Coronary artery (tissue), 2 donors: ENCODE measurements around the gene RAPGEF5.

ENCODE experiments used
- DNase-seq: peaks from one replicate; pipeline ENCODE4 v3.0.0-alpha.2; 2017; ENCODE audit warnings: low spot score
- H3K27ac ChIP-seq, 2 donors: fragments of 200-600 bp; sonication (generic); one replicate each; pipeline ENCODE4 v1.5.1; 2016 to 2019
- H3K4me3 ChIP-seq: fragments of 200-600 bp; sonication (generic); 2 replicates; pipeline ENCODE4 v1.5.1; 2016; ENCODE audit warnings: mild to moderate bottlenecking, moderate library complexity
- TF ChIP-seq, protein P1 (sequence below): fragments of 200-600 bp; sonication (generic); IDR thresholded peaks from one replicate; pipeline ENCODE4 v1.5.1; 2019; ENCODE audit warnings: antibody characterized with exemption

RAPGEF5 gene

DNA sequence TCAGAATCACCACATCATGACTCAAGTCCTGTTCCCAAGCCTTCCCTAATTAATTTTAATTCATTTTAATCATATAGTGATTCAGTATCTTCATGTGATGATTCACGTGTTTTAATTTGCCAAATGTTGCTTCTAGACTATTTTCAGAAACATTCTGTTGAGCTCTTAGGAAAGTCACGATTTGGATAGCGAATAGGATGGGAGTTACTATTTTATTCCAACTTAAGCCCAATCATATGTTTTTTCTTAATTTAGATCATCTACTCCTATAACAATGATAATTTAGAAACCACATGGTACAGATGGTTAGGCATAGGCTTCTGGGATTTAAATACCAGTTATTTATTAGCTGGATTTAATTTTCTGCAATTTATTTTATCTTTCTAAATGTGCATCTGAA lies 49.1 kb downstream of the RAPGEF5 start:
- Histone ChIP-seq H3K27ac (no peak overlapping the region), H3K4me3 (no peak overlapping the region)
- DNase-seq, result no peak
- TF ChIP-seq, protein P1, sequence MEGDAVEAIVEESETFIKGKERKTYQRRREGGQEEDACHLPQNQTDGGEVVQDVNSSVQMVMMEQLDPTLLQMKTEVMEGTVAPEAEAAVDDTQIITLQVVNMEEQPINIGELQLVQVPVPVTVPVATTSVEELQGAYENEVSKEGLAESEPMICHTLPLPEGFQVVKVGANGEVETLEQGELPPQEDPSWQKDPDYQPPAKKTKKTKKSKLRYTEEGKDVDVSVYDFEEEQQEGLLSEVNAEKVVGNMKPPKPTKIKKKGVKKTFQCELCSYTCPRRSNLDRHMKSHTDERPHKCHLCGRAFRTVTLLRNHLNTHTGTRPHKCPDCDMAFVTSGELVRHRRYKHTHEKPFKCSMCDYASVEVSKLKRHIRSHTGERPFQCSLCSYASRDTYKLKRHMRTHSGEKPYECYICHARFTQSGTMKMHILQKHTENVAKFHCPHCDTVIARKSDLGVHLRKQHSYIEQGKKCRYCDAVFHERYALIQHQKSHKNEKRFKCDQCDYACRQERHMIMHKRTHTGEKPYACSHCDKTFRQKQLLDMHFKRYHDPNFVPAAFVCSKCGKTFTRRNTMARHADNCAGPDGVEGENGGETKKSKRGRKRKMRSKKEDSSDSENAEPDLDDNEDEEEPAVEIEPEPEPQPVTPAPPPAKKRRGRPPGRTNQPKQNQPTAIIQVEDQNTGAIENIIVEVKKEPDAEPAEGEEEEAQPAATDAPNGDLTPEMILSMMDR, result no peak

- TF ChIP-seq, protein P1, result no peak
- no peak overlapping the region for H3K4me3 ChIP-seq
- DNase-seq, result no peak
- H3K27ac ChIP-seq, result no peak overlapping the region
Observed at GRCh38 chr7:22305706-22306105, 51.2 kb downstream of the RAPGEF5 start.

DNA sequence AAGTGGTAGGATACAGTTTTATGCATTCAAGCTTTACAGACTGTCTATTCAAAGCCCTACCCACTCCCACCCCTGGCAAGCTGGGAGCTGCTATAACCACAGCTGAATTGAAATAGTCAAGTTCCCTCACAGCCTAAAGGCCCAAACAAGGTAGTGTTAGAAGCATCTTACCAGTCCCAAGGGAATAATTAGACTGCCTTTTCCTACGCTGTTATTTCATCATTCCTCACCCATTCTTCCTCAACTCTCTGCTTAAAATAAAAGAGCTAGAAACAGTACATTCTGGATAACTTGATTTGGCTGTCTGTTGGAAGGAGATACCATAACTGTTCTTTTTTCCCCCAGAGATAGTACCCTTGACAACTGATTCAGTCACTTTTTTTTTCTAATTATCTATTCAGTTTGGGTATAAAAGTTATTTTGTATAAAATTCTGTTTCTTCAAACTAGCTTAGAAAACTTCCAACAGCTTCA lies 54.0 kb downstream of the RAPGEF5 start:
- Histone ChIP-seq H3K4me3 (no peak overlapping the region), H3K27ac (no peak overlapping the region)
- DNase-seq, result no peak
- TF ChIP-seq, protein P1, result no peak

DNA sequence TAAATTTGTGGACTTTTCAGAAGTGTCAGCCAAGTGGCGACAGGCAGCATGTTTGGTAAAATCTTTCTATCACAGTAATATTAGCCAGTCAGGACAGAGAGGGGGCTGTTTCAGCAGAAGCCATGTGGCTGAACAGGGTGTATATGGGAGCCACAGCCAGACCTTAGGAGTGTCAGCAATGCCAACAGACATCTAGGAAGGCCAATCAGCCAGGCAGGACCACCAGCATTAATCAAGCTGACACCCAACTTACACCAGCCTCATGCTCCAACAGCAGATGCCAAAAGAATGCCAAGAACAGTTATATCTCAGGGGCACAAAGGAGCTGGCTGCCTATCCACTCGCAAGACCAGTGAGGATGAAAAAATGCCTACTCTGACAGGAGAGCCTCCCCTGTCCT lies 54.8 kb downstream of the RAPGEF5 start:
- TF ChIP-seq, protein P1, result no peak
- no peak overlapping the region for H3K27ac ChIP-seq
- DNase-seq, result no peak
- no peak overlapping the region for H3K4me3 ChIP-seq

DNA sequence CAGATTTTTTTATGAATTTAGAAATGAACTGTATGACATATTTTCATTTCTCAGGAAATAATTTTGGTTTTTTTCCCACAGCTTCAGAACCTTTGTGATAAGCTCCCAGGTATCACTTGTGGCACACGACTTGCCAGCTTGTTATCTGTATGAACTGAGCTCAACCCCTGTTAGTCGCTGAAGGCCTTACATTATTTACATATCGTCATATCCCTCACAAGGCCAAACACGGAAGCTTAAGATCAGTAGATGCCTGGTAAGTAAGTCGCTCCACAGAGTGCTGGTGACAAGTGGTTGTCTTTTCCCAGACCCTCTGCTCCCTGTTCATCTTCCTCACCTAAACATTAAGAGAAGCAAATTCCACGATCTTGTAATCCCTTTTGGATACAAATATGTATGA lies 55.2 kb downstream of the RAPGEF5 start:
- no peak overlapping the region for H3K4me3 ChIP-seq
- H3K27ac ChIP-seq, result no peak overlapping the region
- TF ChIP-seq, protein P1, result no peak
- no peak for DNase-seq

DNA sequence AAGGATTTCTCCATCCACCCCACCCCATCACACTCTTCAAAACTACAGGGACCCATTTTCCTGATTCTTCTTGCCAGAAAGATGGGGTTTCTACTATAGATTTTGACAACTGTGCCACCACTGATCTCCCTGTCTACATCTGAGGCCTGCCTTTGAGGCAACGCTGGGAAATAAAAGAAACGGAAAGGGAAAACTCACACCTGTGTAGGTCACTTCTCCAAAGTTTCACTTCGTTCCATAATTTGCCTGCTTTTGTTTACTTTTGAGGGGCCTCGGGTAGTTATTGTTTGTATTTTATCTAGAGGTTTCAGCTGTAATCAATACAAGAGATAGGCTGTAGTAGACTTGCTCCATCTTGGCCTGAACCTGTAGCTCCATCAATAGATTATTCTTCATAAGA lies 56.1 kb downstream of the RAPGEF5 start:
- TF ChIP-seq, protein P1, result no peak
- H3K4me3 ChIP-seq, result no peak overlapping the region
- DNase-seq, result no peak
- H3K27ac ChIP-seq, result no peak overlapping the region

DNA sequence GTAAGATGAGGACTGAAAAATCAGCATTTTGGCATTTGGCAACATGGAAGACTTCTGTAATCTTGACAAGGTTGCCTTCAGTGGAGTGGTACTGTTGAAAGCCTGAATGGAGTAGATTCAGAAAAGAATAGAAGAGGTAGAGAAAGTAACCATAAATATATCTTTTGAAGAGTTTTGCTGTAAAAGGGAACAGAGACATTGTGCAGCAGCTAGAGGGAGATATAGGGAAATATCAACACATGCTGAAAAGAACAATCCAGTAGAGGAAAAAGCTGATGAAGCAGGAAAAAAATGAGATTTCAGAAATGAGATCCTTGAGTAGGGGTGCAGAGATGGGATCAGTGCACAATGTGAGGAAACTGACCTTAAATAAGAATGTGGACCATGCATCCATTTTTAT lies 60.0 kb downstream of the RAPGEF5 start:
- TF ChIP-seq, protein P1, result peak; percentile 10
- Histone ChIP-seq H3K27ac (no peak overlapping the region), H3K4me3 (no peak overlapping the region)
- DNase-seq, result no peak
